IMR-90 (cell line): ENCODE measurements around the gene NSD2.

ENCODE experiments used
- BHLHE40 ChIP-seq: fragments of 150-350 bp; IDR thresholded peaks from 2 replicates; pipeline ENCODE4 v1.6.1; 2016; ENCODE audit warnings: mild to moderate bottlenecking, low read depth, low read length
- MXI1 ChIP-seq: IDR thresholded peaks from 2 replicates; pipeline ENCODE4 v1.6.1; 2012; ENCODE audit warnings: low read depth, mild to moderate bottlenecking, low read length, moderate library complexity, borderline replicate concordance
- TF ChIP-seq, protein P1 (sequence below): conservative IDR thresholded peaks from 2 replicates; pipeline ENCODE4 v1.5.1; 2012; ENCODE audit warnings: mild to moderate bottlenecking, low read depth, low read length, improper control_type of control experiment

DNA sequence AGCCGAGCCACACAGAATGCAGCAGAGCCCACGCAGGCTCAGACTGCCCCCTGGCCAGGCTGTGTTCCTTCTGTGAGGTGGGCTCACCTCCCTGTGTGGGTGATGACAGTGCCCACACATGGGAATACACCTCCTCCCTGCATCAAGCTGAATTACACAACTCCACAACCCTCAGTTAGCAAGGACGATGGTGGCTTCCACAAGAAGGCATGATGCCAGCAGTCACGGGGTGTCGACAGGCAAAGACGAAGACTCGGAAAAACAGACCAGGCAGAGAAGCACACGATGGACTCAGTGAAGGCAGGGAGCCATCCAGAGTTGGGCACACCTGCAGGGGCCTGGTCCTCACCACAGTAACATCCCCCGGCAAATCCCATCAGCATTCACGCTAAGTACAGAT, 27.3 kb upstream of the NSD2 start:
- no peak for TF ChIP-seq BHLHE40
- TF ChIP-seq, protein P1, sequence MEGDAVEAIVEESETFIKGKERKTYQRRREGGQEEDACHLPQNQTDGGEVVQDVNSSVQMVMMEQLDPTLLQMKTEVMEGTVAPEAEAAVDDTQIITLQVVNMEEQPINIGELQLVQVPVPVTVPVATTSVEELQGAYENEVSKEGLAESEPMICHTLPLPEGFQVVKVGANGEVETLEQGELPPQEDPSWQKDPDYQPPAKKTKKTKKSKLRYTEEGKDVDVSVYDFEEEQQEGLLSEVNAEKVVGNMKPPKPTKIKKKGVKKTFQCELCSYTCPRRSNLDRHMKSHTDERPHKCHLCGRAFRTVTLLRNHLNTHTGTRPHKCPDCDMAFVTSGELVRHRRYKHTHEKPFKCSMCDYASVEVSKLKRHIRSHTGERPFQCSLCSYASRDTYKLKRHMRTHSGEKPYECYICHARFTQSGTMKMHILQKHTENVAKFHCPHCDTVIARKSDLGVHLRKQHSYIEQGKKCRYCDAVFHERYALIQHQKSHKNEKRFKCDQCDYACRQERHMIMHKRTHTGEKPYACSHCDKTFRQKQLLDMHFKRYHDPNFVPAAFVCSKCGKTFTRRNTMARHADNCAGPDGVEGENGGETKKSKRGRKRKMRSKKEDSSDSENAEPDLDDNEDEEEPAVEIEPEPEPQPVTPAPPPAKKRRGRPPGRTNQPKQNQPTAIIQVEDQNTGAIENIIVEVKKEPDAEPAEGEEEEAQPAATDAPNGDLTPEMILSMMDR = no peak
- no peak for TF ChIP-seq MXI1
